GM12892 (cell line): ENCODE data around the gene MN1.

ENCODE experiments used
- POLR2A ChIP-seq: IDR thresholded peaks from 2 replicates; pipeline ENCODE4 v1.6.1; 2011; ENCODE audit warnings: low read depth, low read length, control low read depth
- POLR2AphosphoS5 ChIP-seq: IDR thresholded peaks from 2 replicates; pipeline ENCODE4 v1.6.1; 2011; ENCODE audit warnings: low read depth, low read length, control low read depth
- TAF1 ChIP-seq: IDR thresholded peaks from 2 replicates; pipeline ENCODE4 v1.6.1; 2011; ENCODE audit warnings: low read depth, mild to moderate bottlenecking, control low read depth, low read length, borderline replicate concordance

DNA sequence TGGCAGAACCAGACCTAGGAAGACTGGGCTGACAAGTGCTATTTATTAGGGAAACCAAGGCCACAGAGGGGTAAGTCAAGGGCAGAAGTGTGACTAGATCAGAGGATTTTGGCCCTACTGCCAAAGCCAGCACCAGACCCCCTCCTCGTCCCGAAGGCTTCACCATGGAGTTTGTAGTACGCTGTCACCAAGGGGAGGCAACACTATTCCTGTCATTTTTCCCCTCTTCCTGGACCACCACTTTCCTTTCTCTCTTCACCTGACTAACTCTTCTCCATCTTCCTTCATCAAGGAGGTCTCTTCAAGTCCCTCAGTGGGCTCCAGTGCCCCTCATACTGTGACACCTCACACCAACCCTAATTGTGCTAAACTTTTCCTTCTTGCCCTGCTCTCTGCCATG is 34.9 kb downstream of the MN1 start:
- no peak for TF ChIP-seq POLR2AphosphoS5
- TF ChIP-seq POLR2A, result no peak
- no peak for TF ChIP-seq TAF1
